WTC11 (cell line): ENCODE measurements around the gene DHRS4L2.
"Not testable (repeated sequence)": the region's sequence is repeated elsewhere in the genome, so short reads cannot be mapped to it uniquely, and the experiment has no call there.

Experiments used
- CTCF ChIP-seq: fragments of 200-600 bp; IDR thresholded peaks from 2 replicates; pipeline ENCODE4 v1.8.0; 2022; ENCODE audit warnings: antibody characterized with exemption
- ELF4 ChIP-seq: sonication (generic); formaldehyde crosslinking; IDR thresholded peaks from 2 replicates; pipeline ENCODE4 v1.8.1; 2022; ENCODE audit warnings: low read depth, mild to moderate bottlenecking, moderate library complexity, missing genetic modification reagents
- MLX ChIP-seq: sonication (generic); formaldehyde crosslinking; IDR thresholded peaks from 2 replicates; pipeline ENCODE4 v1.8.1; 2023; ENCODE audit warnings: mild to moderate bottlenecking, missing genetic modification reagents, moderate library complexity
- PRDM15 ChIP-seq: sonication (generic); formaldehyde crosslinking; IDR thresholded peaks from 2 replicates; pipeline ENCODE4 v1.8.0; 2022; ENCODE audit warnings: missing genetic modification reagents
- TF ChIP-seq, protein P1 (sequence below): sonication (generic); formaldehyde crosslinking; IDR thresholded peaks from 2 replicates; pipeline ENCODE4 v1.8.0; 2022; ENCODE audit warnings: mild to moderate bottlenecking, missing genetic modification reagents
- TF ChIP-seq, protein P2 (sequence below): sonication (generic); formaldehyde crosslinking; IDR thresholded peaks from 2 replicates; pipeline ENCODE4 v1.8.1; 2022; ENCODE audit warnings: mild to moderate bottlenecking, missing genetic modification reagents, moderate library complexity, borderline replicate concordance

DNA sequence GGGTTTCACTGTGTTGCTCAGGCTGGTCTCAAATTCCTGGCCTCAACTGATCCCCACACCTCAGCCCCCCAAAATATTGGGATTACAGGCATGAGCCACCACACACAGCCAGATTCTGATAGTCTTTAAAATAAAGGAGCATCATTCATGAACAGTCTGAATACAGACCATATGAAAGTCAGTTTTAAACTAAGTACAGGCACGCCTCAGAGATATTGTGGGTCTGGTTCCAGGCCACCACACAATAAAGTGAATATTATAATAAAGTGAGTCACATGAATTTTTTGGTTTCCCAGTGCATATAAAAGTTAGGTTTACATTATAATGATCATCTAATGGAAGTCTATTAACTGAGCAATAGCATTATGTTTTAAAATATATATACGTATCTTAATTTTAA lies 8.1 kb downstream of the DHRS4L2 start:
- TF ChIP-seq, protein P1, sequence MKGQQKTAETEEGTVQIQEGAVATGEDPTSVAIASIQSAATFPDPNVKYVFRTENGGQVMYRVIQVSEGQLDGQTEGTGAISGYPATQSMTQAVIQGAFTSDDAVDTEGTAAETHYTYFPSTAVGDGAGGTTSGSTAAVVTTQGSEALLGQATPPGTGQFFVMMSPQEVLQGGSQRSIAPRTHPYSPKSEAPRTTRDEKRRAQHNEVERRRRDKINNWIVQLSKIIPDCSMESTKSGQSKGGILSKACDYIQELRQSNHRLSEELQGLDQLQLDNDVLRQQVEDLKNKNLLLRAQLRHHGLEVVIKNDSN (CRISPR knock-in tag) = not testable (repeated sequence)
- not testable (repeated sequence) for TF ChIP-seq ELF4 (CRISPR knock-in tag); CTCF; MLX (CRISPR knock-in tag); PRDM15 (CRISPR knock-in tag)
- TF ChIP-seq, protein P2, sequence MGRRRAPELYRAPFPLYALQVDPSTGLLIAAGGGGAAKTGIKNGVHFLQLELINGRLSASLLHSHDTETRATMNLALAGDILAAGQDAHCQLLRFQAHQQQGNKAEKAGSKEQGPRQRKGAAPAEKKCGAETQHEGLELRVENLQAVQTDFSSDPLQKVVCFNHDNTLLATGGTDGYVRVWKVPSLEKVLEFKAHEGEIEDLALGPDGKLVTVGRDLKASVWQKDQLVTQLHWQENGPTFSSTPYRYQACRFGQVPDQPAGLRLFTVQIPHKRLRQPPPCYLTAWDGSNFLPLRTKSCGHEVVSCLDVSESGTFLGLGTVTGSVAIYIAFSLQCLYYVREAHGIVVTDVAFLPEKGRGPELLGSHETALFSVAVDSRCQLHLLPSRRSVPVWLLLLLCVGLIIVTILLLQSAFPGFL (CRISPR knock-in tag) = not testable (repeated sequence)
